DMS114 treated with DMSO at 0.1 percent for 48 hours (cell line): ENCODE measurements around the gene DPY19L1.
"Not testable (repeated sequence)": the region's sequence is repeated elsewhere in the genome, so short reads cannot be mapped to it uniquely, and the experiment has no call there.

Source experiments
- DNase-seq: peaks from one replicate; lab custom pipeline; 2025; ENCODE audit not compliant: unreplicated experiment; lab: John Stamatoyannopoulos, UW

DPY19L1 gene

DNA sequence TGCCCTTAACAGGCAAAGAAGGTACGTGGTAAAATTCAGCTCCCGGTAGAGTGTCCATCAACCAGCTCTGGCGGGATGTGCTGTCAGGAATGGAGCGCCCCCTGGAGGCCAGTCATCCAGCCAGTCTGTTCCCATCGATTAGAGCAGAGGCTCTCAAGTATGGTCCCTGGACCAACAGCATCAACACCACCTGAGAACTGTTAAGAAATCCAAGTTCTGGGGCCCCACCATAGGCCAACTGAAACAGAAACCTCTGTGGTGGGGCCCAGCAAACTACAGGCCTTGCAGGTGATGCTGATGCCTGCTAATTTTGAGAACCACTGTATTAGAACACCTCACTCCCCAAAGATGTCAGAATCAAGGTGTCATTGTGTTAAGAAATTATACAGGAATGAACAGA is 109.2 kb downstream of the DPY19L1 start:
- no peak for DNase-seq

DNA sequence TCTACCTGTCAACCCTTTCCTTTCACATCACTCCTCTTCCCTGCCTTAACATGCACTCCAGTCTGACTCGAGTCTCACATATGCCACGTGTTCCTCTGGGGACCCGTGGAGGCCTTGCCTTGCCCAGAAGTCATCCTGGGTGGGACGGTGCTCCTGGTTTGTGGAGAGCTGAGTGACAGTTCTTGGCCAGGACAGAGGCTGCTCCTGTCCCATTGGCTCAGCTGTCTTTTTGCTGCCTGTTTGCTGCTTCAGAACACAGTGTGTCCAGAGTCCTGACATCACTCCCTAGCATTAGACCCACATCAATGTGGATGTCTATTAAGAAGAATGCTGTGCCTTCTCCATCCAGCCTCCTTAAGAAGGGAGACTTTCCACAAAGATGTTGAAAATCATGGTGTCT is 116.8 kb downstream of the DPY19L1 start:
- DNase-seq = not testable (repeated sequence)

DNA sequence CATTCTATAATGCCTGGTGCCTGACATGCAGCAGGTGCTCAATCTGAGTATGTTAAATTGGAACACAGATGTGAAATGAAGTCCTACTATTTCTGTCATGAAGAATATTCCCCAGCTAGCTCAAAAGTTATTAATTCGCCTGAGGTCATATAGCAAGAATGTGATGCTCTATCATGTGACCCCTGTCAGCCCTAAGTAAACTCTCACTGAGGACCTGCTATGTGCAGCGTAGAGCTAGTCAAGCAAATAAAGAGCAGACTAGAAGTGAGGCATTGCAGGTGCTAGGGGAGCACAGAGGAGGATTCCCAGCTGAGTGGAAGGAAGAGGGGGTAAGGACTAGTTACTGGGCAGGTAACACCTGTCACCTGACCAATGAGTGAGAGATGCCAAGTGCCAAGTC is 118.2 kb downstream of the DPY19L1 start:
- DNase-seq = not testable (repeated sequence)

DNA sequence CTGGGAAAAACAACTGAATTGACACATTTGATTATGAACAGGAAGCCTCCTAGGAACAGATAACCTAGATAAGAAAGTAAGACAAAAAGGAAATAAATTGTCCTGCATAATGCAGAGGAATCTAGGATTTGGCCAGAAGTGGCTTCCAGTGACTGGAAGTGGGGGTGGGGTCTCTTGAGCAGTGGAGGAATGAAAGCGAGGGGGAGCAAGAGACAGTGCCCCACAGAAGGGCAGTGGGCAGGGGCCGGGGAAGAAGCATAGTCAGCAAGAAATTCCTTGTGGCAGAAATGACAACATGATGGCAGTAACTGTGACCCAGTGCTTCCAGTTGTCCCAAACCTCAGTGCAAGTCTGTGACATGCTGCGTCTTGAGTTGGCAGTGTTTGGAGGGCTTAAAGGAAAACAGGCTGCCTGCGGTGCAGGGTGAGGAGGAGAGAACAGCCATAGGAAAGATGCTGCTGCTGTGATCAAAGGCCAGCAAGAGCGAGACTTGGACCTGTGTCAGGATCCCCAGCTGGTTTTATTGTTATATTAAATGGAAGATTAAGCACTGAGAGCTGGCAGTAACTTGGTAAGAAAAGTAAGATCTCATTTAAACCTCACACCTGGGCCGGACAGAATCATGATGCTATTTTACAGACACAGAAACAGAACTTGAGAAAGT is 119.0 kb downstream of the DPY19L1 start:
- not testable (repeated sequence) for DNase-seq

DNA sequence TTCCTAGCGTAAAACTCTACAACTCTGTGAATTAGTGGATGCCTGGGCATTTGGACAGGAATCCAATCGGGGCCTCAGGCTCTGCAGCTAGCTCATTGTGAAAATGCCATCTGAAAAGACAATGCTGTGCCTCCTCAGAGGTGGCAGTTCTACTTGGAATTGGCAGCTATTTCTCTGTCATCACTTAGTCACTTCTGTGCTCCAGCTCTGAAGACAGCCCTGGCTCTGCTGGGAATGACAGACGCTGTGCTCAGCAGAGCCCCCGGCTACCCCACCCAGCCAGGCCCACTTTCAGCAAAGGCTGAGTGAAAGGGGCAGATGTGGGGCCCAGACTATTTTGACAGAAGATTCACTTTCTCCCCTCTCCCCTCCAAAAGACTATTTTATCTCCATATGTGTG is 119.8 kb downstream of the DPY19L1 start:
- DNase-seq = not testable (repeated sequence)

DNA sequence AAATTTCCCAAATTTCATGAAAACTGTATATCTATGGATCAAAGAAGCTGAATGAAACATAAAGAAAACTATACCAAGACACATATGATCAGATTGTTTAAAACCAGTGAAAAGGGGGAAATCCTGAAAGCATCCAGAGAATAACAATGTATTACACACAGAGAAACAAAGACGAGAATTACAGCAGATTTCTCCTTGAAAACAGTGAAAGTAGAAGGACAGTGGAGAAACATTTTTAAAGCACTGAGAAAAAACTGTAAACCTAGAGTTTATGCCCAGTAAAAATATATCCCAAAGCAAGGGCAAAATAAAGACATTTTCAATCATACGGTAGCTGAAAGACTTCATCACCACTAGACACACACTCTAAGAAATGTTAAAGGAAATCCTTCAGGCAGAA is 121.0 kb downstream of the DPY19L1 start:
- DNase-seq = no peak

DNA sequence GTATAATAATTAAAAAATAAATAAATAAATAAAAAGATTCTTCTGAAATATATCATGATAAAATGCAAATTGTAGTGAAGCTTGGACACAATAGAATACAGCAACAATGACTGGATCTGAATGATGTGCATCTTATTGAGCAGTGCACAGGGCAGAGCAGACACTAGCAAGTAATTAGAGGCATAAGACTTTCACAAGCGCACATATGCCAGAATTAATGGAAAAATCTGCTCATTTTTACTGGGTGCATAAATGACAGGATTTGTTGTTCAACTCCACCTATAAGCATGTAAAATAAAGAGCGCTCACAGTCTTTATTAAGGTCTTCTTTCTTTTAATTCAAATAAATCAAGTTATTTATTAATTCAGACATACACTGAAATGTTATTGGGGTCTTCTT is 125.0 kb downstream of the DPY19L1 start:
- DNase-seq = no peak

DNA sequence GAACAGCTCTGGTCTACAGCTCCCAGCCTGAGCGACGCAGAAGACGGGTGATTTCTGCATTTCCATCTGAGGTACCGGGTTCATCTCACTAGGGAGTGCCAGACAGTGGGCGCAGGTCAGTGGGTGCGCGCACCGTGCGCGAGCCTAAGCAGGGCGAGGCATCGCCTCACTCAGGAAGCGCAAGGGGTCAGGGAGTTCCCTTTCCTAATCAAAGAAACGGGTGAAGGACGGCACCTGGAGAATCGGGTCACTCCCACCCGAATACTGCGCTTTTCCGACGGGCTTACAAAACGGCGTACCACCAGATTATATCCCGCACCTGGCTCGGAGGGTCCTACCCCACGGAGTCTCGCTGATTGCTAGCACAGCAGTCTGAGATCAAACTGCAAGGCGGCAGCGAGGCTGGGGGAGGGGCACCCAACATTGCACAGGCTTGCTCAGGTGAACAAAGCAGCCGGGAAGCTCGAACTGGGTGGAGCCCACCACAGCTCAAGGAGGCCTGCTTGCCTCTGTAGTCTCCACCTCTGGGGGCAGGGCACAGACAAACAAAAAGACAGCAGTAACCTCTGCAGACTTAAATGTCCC is 130.9 kb downstream of the DPY19L1 start:
- DNase-seq = not testable (repeated sequence)

DNA sequence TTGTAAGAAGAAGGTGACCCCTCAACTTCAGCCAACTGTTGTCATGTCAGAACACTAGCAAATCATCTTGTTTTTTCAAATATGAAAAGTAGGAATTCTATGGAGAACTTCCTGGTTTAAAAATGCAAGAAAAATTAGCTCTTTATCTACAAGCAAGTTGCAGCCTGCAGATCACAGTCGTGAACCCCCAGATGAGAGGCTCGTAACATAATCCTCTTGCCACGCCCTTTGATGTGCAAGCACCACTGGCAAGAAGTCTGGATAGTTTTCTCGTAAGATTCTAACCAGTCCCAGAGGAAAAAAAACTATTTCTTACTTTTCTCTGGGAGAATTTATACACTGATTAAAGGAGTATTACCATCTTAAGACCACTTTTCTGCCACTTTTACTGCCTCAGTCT is 132.3 kb downstream of the DPY19L1 start:
- no peak for DNase-seq

DNA sequence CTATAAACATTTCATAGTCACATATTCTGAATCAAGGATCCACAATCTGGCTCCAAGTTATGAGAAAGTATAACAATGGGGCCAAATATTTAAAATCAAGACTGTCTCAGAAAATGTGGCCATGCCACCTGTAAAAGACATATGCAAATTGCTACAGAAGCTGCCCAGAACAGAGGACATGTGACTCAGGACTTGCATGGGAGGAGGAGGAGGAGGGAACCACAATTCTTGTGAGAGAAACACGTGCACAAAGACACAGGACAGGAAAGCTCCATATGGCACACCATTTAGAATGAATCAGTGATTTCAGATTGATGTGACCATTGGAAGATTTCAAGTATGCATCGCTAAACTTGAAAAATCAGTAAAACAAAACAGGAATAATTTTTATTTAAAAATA is 133.4 kb downstream of the DPY19L1 start:
- not testable (repeated sequence) for DNase-seq

DNA sequence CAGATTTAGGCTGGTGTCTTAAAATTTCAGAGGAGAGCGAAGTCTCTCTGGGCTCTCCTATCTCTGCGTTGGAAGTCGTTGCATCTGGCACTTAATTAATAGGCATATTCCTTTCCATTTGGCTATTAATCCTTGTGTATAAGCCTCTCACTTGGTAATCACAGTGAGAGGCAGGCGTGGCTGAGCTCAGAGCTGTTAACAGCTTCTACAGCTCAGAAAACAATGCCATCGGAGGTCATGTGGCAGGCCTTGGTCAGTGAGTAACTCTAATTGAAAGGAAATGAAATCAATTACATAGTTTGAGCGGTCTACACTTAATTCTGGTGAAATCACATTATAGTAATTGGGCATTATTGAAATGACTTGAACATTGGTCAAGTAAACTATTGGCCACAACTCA is 135.1 kb downstream of the DPY19L1 start:
- DNase-seq = no peak

DNA sequence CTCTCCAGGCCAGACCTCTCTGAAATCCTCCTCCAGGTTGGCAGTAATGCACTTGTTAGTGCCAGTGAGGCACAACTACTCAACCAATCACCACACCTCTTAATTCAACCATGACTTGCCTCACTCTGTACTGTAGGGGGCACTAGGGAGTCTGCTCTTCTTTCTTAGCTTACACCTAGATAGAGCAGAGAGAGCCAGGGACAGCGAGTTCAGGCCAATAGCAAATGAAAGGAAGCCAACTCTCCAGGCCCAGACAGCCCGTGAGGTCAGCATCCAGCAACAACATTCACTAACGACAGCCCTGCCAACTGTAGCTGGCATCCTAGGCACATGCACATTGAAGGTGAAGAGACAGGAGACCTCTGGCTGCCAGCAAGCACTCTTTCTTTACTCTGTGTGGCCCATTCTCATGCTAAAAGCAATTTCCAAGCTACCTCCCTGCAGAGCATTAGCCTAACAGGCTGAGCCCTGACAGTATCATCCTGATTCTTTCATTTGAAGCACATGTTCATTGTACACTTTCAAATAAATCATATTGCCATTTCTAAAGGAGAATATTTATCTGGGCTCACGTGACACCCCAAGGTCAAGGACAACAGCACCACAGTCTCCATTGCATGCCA is 136.3 kb downstream of the DPY19L1 start:
- DNase-seq = no peak

DNA sequence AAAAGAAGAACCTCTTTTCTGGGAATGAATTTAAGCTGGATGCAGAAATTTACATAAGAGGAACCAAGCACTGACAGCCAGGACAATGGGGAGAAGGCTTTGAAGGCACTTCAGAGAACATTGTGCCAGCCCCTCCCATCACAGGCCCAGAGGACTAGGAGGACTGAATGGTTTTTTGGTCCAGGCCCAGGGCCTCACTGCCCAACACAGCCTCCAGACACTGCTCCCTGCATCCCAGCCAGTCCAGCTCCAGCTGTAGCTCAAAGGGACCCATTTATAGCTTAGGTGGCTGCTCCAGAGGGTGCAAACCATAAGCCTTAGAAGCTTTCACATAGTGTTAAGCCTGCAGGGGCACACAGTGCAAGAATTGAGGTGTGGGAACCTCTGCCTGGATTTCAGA is 142.1 kb downstream of the DPY19L1 start:
- DNase-seq = no peak

DNA sequence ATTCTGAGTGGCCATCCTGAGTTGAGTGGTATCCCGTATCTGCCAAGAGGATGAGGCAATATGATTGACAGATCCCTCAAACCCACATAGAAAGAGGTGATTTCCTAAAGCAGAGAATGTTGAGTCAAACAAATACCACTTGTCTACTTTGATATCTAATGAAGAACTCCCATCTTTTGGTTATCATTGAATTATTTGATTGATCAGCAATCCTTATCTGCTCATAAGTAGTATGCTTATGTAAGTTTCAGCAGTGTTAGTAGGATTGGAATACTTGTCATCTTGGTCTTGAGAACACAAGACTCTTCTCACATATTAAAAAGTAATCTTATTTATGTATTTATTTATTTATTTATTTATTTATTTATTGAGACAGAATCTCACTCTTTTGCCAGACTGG is 147.3 kb downstream of the DPY19L1 start:
- DNase-seq = no peak

DNA sequence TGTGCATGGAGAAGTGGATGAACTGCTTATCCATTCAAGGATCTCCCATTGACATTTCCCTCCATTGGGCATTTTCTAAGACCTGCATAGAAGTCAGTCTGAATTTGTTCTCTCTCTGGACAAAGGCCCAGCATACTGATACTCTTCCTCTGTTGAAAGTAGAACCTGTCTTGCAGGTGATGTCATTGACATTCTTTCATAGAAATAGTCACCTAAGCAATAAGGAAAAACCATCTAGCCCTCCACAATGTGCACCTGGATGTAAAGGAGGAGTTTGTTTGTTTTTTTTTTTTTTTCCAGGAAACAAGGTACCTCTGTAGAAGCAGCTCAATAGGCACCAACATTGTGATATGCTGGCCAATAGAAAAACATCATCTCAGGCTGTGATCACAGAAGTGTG is 150.4 kb downstream of the DPY19L1 start:
- no peak for DNase-seq

DNA sequence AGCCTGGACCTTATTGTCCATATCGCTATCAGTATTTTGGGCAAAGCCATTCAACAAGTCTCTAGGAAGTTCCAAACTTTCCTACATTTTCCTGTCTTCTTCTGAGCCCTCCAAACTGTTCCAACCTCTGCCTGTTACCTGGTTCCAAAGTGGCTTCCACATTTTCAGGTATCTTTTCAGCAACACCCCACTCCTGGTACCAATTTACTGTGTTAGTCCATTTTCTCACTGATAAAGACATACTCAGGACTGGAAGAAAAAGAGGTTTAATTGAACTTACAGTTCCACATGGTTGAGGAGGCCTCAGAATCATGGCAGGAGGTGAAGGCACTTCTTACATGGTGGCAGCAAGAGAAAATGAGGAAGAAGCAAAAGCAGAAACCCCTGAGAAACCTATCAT is 153.4 kb downstream of the DPY19L1 start:
- not testable (repeated sequence) for DNase-seq

DNA sequence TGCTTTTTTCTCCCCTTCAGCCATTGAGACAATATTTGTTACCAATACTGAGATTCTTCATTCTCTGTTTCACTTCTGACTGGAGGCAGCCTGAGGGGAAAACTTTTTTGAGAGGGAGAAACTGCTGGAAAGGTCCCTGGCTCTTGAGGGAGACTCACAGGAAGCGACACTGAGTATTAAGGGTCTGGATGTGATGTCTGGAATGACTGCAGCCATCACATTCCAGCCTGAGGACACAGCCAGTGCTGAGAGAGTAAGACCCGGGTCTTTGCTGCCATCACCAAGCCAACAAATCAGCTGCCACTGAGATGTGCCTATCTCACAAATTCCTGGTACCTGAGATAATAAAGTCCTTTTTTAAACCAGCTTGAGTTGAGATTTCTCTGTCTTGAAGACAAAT is 157.4 kb downstream of the DPY19L1 start:
- no peak for DNase-seq

DNA sequence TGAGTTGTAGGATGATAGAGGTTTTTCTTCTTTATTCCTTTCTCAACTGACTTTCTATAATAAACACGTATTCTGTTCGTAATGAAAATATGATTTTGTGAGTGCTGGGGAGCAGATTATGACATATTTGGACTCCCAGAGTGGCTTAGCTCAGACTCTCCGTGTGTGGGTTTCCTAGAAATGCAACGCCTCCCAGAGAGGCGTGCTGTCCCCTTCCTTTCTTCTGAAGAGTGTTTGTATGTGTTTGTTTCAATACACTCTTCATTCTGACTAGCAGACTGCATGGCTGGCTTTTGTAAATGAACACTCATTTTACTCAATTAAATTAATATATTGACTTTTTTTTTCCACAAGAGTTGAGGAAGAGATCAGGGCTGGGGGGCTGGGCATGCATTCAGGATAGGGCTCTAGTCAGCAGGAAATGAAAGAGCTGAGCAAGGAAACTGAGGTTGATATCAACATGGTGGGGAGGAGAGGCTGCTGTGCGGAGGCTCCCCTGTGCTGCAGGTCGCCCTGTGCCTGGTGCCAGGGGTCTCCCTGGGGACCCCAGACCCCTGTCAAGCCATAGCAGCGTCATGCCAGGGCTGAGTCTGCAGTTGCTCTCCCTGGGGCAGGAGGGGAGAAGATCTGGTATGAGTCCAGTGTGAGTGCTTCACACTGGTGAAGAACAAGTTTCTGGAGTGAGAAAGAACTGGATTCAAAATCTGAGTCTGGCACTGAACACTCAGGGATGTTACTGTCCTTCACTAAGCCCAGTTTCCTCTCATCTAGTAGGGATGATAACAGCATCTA is 158.1 kb downstream of the DPY19L1 start:
- not testable (repeated sequence) for DNase-seq
